ENCODE results near the gene OGFOD3.
"Not testable (repeated sequence)": the region's sequence is repeated elsewhere in the genome, so short reads cannot be mapped to it uniquely, and the experiment has no call there.

DNA sequence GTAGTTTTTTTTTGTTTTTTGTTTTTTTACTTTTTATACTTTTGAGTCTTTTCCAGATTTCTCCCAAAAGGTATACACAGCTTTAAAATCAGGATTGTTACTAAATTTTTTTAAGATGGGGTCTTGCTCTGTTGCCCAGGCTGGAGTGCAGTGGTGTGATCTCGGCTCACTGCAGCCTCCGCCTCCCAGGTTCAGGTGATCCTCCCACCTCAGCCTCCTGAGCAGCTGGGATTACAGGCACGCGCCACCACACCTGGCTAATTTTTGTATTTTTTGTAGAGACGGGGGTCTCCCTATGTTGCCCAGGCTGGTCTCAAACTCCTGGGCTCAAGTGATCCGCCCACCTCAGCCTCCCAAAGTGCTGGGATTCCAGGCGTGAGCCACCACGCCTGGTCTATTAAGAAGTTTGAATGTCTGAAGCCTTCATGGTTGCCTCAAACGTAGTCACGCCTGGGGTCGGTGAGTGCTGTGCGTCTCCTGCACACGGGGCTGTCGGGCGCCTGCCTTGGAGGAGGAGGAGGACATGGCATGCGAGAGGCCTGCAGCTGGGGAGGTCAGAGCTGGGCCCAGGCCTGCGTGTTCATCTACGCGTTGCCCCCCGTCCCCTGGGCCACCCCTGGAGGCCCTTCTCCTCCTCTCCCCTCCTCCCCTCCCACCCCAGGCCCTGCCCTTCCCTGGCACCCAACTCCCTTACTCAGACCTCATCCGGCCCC lies 36.0 kb downstream of the OGFOD3 start:
- TF ChIP-seq, protein P1, sequence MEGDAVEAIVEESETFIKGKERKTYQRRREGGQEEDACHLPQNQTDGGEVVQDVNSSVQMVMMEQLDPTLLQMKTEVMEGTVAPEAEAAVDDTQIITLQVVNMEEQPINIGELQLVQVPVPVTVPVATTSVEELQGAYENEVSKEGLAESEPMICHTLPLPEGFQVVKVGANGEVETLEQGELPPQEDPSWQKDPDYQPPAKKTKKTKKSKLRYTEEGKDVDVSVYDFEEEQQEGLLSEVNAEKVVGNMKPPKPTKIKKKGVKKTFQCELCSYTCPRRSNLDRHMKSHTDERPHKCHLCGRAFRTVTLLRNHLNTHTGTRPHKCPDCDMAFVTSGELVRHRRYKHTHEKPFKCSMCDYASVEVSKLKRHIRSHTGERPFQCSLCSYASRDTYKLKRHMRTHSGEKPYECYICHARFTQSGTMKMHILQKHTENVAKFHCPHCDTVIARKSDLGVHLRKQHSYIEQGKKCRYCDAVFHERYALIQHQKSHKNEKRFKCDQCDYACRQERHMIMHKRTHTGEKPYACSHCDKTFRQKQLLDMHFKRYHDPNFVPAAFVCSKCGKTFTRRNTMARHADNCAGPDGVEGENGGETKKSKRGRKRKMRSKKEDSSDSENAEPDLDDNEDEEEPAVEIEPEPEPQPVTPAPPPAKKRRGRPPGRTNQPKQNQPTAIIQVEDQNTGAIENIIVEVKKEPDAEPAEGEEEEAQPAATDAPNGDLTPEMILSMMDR (IDR thresholded peaks at IDR 0.05; ENCODE audit: borderline replicate concordance, extremely low read depth, low read length, poor library complexity, severe bottlenecking), result not testable (repeated sequence)
- not testable (repeated sequence) for TF ChIP-seq EZH2 (IDR thresholded peaks at IDR 0.05; ENCODE audit: borderline replicate concordance, low read depth, low read length, severe bottlenecking)
